Urinary bladder (tissue), 4 donors: ENCODE data around the gene GRK3. TPM values are rescaled to one million over a fixed set of nuclear protein-coding genes. Genes with fewer than 3 reads are reported as not detected.

Source experiments
- DNase-seq: peaks from one replicate; pipeline ENCODE4 v3.0.0-alpha.2; 2015; ENCODE audit errors: extremely low spot score
- H3K27ac ChIP-seq: one replicate; pipeline ENCODE4 v1.5.1; 2013; ENCODE audit warnings: low read depth, mild to moderate bottlenecking, moderate library complexity
- H3K36me3 ChIP-seq: one replicate; pipeline ENCODE4 v1.6.1; 2013; ENCODE audit warnings: mild to moderate bottlenecking, moderate library complexity; ENCODE audit not compliant: insufficient read depth
- H3K4me1 ChIP-seq: one replicate; pipeline ENCODE4 v1.6.1; 2013; ENCODE audit warnings: mild to moderate bottlenecking, moderate library complexity; ENCODE audit not compliant: insufficient read depth
- H3K4me3 ChIP-seq: one replicate; pipeline ENCODE4 v1.5.1; 2013; ENCODE audit warnings: low read depth, low read length
- WGBS: extraction: QIAGEN DNeasy Blood & Tissue Kit; methylation state at CpG from one replicate; pipeline ENCODE4 v1.1.7; 2013; 5-methylcytosine and 5-hydroxymethylcytosine counted together
- polyA plus RNA-seq: library from polyadenylated mRNA; stranded (reverse); fragments of 200-250 nt; gene quantifications from one replicate; pipeline ENCODE4 v1.2.3, GENCODE V29; 2013
- total RNA-seq: library from RNA; depleted of rRNA; stranded (reverse); fragments of >200 nt; gene quantifications from one replicate; pipeline ENCODE4 v1.2.3, GENCODE V29; 2014
- donor health status: healthy with polysubstance abuse.
- donor health status: healthy.

Gene GRK3
- total and polyA plus RNA-seq, 2 donors = 2.7 to 15.8 TPM

- DNase-seq = no peak
- WGBS = 87% methylated on average over 2 of the region's 2 CpGs
- Histone ChIP-seq H3K4me3 (no peak overlapping the region), H3K4me1 (no peaks in the 10 kb centered on the region), H3K36me3 (no peaks in the 10 kb centered on the region), H3K27ac (no peak overlapping the region)
Observed at GRCh38 chr22:25629613-25630012, 65.1 kb downstream of the GRK3 start.

GRCh38 chr22:25630447-25630846 lies 66.0 kb downstream of the GRK3 start:
- H3K4me3 ChIP-seq = no peak overlapping the region
- DNase-seq = no peak
- H3K36me3 ChIP-seq = no peaks in the 10 kb centered on the region
- WGBS = 80% methylated on average over 5 of the region's 5 CpGs
- H3K27ac ChIP-seq = no peak overlapping the region
- H3K4me1 ChIP-seq = no peaks in the 10 kb centered on the region

GRCh38 chr22:25636323-25636722 lies 71.8 kb downstream of the GRK3 start:
- Histone ChIP-seq H3K27ac (no peak overlapping the region), H3K4me1 (no peaks in the 10 kb centered on the region), H3K4me3 (no peak overlapping the region), H3K36me3 (no peaks in the 10 kb centered on the region)
- no peak for DNase-seq
- WGBS = 87% methylated on average over 2 of the region's 2 CpGs

- H3K4me1 ChIP-seq = no peaks in the 10 kb centered on the region
- H3K36me3 ChIP-seq = no peaks in the 10 kb centered on the region
- H3K27ac ChIP-seq = no peak overlapping the region
- WGBS = 88% methylated on average over 2 of the region's 2 CpGs
- DNase-seq = no peak
- no peak overlapping the region for H3K4me3 ChIP-seq
Observed at GRCh38 chr22:25637032-25637431, 72.6 kb downstream of the GRK3 start.

- DNase-seq = no peak
- no peak overlapping the region for H3K4me3 ChIP-seq
- H3K27ac ChIP-seq = no peak overlapping the region
- WGBS = 91% methylated on average over 4 of the region's 4 CpGs
- H3K36me3 ChIP-seq = no peaks in the 10 kb centered on the region
- H3K4me1 ChIP-seq = no peaks in the 10 kb centered on the region
Observed at GRCh38 chr22:25637672-25638071, 73.2 kb downstream of the GRK3 start.

- no peak overlapping the region for H3K27ac ChIP-seq
- no peak overlapping the region for H3K4me3 ChIP-seq
- H3K4me1 ChIP-seq = no peaks in the 10 kb centered on the region
- no peaks in the 10 kb centered on the region for H3K36me3 ChIP-seq
- 94% methylated on average over 1 of the region's 1 CpG for WGBS
- DNase-seq = no peak
Observed at GRCh38 chr22:25638638-25639037, 74.2 kb downstream of the GRK3 start.

GRCh38 chr22:25641650-25642049 lies 77.2 kb downstream of the GRK3 start:
- no peak overlapping the region for H3K27ac ChIP-seq
- 96% methylated on average over 2 of the region's 2 CpGs for WGBS
- DNase-seq = no peak
- no peak overlapping the region for H3K4me3 ChIP-seq
- H3K4me1 ChIP-seq = no peaks in the 10 kb centered on the region
- no peaks in the 10 kb centered on the region for H3K36me3 ChIP-seq

GRCh38 chr22:25643232-25644000 lies 78.9 kb downstream of the GRK3 start:
- 75% methylated on average over 9 of the region's 9 CpGs for WGBS
- no peak overlapping the region for H3K4me3 ChIP-seq
- DNase-seq = no peak
- no peaks in the 10 kb centered on the region for H3K4me1 ChIP-seq
- H3K36me3 ChIP-seq = no peaks in the 10 kb centered on the region
- no peak overlapping the region for H3K27ac ChIP-seq

- H3K4me3 ChIP-seq = no peak overlapping the region
- no peaks in the 10 kb centered on the region for H3K36me3 ChIP-seq
- no peak overlapping the region for H3K27ac ChIP-seq
- no peaks in the 10 kb centered on the region for H3K4me1 ChIP-seq
- 73% methylated on average over 3 of the region's 3 CpGs for WGBS
- no peak for DNase-seq
Observed at GRCh38 chr22:25644122-25644521, 79.6 kb downstream of the GRK3 start.

GRCh38 chr22:25645266-25645665 lies 80.8 kb downstream of the GRK3 start:
- DNase-seq = no peak
- no peak overlapping the region for H3K27ac ChIP-seq
- WGBS = 54% methylated on average over 6 of the region's 6 CpGs
- no peak overlapping the region for H3K4me3 ChIP-seq
- no peaks in the 10 kb centered on the region for H3K36me3 ChIP-seq
- no peaks in the 10 kb centered on the region for H3K4me1 ChIP-seq

GRCh38 chr22:25645964-25646363 lies 81.5 kb downstream of the GRK3 start:
- no peak overlapping the region for H3K27ac ChIP-seq
- H3K36me3 ChIP-seq = no peaks in the 10 kb centered on the region
- DNase-seq = no peak
- H3K4me1 ChIP-seq = no peaks in the 10 kb centered on the region
- WGBS = 97% methylated on average over 1 of the region's 1 CpG
- H3K4me3 ChIP-seq = no peak overlapping the region

GRCh38 chr22:25650833-25651232 lies 86.4 kb downstream of the GRK3 start:
- Histone ChIP-seq H3K4me3 (no peak overlapping the region), H3K27ac (no peak overlapping the region), H3K4me1 (no peaks in the 10 kb centered on the region), H3K36me3 (no peaks in the 10 kb centered on the region)
- no peak for DNase-seq

GRCh38 chr22:25651332-25652085 lies 87.0 kb downstream of the GRK3 start:
- no peak overlapping the region for H3K27ac ChIP-seq
- 74% methylated on average over 4 of the region's 4 CpGs for WGBS
- H3K4me3 ChIP-seq = no peak overlapping the region
- H3K36me3 ChIP-seq = no peaks in the 10 kb centered on the region
- DNase-seq = no peak
- no peaks in the 10 kb centered on the region for H3K4me1 ChIP-seq

GRCh38 chr22:25654676-25655075 lies 90.2 kb downstream of the GRK3 start:
- H3K4me3 ChIP-seq = no peak overlapping the region
- no peaks in the 10 kb centered on the region for H3K36me3 ChIP-seq
- DNase-seq = no peak
- no peak overlapping the region for H3K27ac ChIP-seq
- no peaks in the 10 kb centered on the region for H3K4me1 ChIP-seq
